Bone marrow (tissue), 2 donors: ENCODE measurements around the gene SEMA4A.
"Not testable (repeated sequence)": the region's sequence is repeated elsewhere in the genome, so short reads cannot be mapped to it uniquely, and the experiment has no call there.

Experiments
- DNase-seq, 2 donors: peaks; one replicate each; lab custom pipeline; 2025; lab: John Stamatoyannopoulos, UW

SEMA4A gene

GRCh38 chr1:156160000-156160742 lies 6.8 kb downstream of the SEMA4A start:
- no peak for DNase-seq

GRCh38 chr1:156160743-156161171 lies 7.4 kb downstream of the SEMA4A start:
- peak in 1 of 2 donors; percentile 32 for DNase-seq

- no peak for DNase-seq
These were observed 9.1 kb downstream of the SEMA4A start for GRCh38 chr1:156162430-156163037.

- DNase-seq: no peak
These were observed 10.3 kb downstream of the SEMA4A start for GRCh38 chr1:156163712-156164111.

GRCh38 chr1:156164125-156164831 lies 10.9 kb downstream of the SEMA4A start:
- DNase-seq: no peak

GRCh38 chr1:156165083-156165482 lies 11.7 kb downstream of the SEMA4A start:
- peak in 1 of 2 donors; percentile 3 for DNase-seq

- DNase-seq: no peak
These were observed 14.2 kb downstream of the SEMA4A start for GRCh38 chr1:156167536-156167935.

GRCh38 chr1:156172696-156173470 lies 19.5 kb downstream of the SEMA4A start:
- no peak for DNase-seq

GRCh38 chr1:156176610-156177210 lies 23.3 kb downstream of the SEMA4A start:
- DNase-seq: no peak

- no peak for DNase-seq
These were observed 24.7 kb downstream of the SEMA4A start for GRCh38 chr1:156177919-156178654.

GRCh38 chr1:156180471-156180870 lies 27.1 kb downstream of the SEMA4A start:
- DNase-seq: no peak

- not testable (repeated sequence) for DNase-seq
These were observed 28.1 kb downstream of the SEMA4A start for GRCh38 chr1:156181391-156181924.

- not testable (repeated sequence) for DNase-seq
These were observed 28.8 kb downstream of the SEMA4A start for GRCh38 chr1:156182010-156182779.

GRCh38 chr1:156186347-156187177 lies 33.2 kb downstream of the SEMA4A start:
- DNase-seq: not testable (repeated sequence)

- DNase-seq: not testable (repeated sequence)
These were observed 36.9 kb downstream of the SEMA4A start for GRCh38 chr1:156190265-156190664.

GRCh38 chr1:156191292-156191964 lies 38.0 kb downstream of the SEMA4A start:
- DNase-seq: no peak

- DNase-seq: no peak
These were observed 39.8 kb downstream of the SEMA4A start for GRCh38 chr1:156193208-156193487.

GRCh38 chr1:156193488-156194299 lies 40.3 kb downstream of the SEMA4A start, which contains the start of gene SLC25A44:
Gene SLC25A44 (plus strand): TSS chr1:156194104. CDS start chr1:156199848, 5,744 bp downstream.
- peak; percentile 89 to 99 for DNase-seq
